Activated CD4-positive, alpha-beta T cell treated with anti-CD3 and anti-CD28 coated beads, Interleukin-2, amount 50 U/mL, for 4 hours (primary cell): ENCODE data around the gene KSR2.

Experiments
- DNase-seq, 2 experiments: peaks; one replicate each; pipeline ENCODE4 v3.0.0-alpha.2; 2020

KSR2 gene

GRCh38 chr12:117430246-117430645, 538.5 kb downstream of the KSR2 start:
- no peak for DNase-seq

- DNase-seq: no peak
These were observed 541.6 kb downstream of the KSR2 start for GRCh38 chr12:117427211-117427610.

GRCh38 chr12:117421987-117422386, 546.8 kb downstream of the KSR2 start:
- DNase-seq: no peak

- DNase-seq: no peak
These were observed 547.6 kb downstream of the KSR2 start for GRCh38 chr12:117421068-117421752.

- DNase-seq: no peak
These were observed 551.8 kb downstream of the KSR2 start for GRCh38 chr12:117417004-117417403.

GRCh38 chr12:117412465-117413188, 556.2 kb downstream of the KSR2 start:
- DNase-seq: no peak

- no peak for DNase-seq
These were observed 559.5 kb downstream of the KSR2 start for GRCh38 chr12:117409286-117409685.

GRCh38 chr12:117408161-117408791, 560.5 kb downstream of the KSR2 start:
- no peak for DNase-seq

GRCh38 chr12:117404940-117405339, 563.9 kb downstream of the KSR2 start:
- no peak for DNase-seq

- DNase-seq: no peak
These were observed 564.5 kb downstream of the KSR2 start for GRCh38 chr12:117404203-117404853.

- no peak for DNase-seq
These were observed 565.1 kb downstream of the KSR2 start for GRCh38 chr12:117403586-117404139.
